Natural killer cell treated with Interleukin-12 subunit alpha and Interleukin-12 subunit beta and Interleukin-15 and Interleukin-18, amount 100 ng/mL, for 72 hours (primary cell): ENCODE measurements around the gene RBMY1D. TPM values are rescaled to one million over a fixed set of nuclear protein-coding genes. Genes with fewer than 3 reads are reported as not detected.
"Not testable (repeated sequence)": the region's sequence is repeated elsewhere in the genome, so short reads cannot be mapped to it uniquely, and the experiment has no call there.

ENCODE experiments used
- ATAC-seq, 2 donors: fragments of 150-1000 bp; cut with Tn5 transposase in 1 of 2; sonication (Bioruptor Pico), chemical (Tn5 transposase) in 1 of 2; 2 replicates each; pipeline ENCODE4 v1.10.0; 2021
- DNase-seq: peaks from one replicate; pipeline ENCODE4 v3.0.0; 2022; ENCODE audit warnings: low spot score
- H3K27ac Mint-ChIP-seq, 2 donors: 1 replicate in 1 of 2; 2 replicates in 1 of 2; pipeline ENCODE4 v1.8.0; 2022; ENCODE audit warnings: mixed read lengths in 2 of 2, mild to moderate bottlenecking in 1 of 2, moderate library complexity in 1 of 2
- H3K27me3 Mint-ChIP-seq, 2 donors: 1 replicate in 1 of 2; 2 replicates in 1 of 2; pipeline ENCODE4 v1.8.0; 2022; ENCODE audit warnings: mixed read lengths in 2 of 2
- H3K36me3 Mint-ChIP-seq: one replicate; pipeline ENCODE4 v1.8.0; 2022; ENCODE audit warnings: mixed read lengths
- H3K4me1 Mint-ChIP-seq, 2 donors: 1 replicate in 1 of 2; 2 replicates in 1 of 2; pipeline ENCODE4 v1.8.0; 2022; ENCODE audit warnings: low read depth in 2 of 2, mixed read lengths in 2 of 2, mild to moderate bottlenecking in 1 of 2
- H3K4me3 Mint-ChIP-seq: one replicate; pipeline ENCODE4 v1.8.0; 2022; ENCODE audit warnings: mixed read lengths
- H3K9me3 Mint-ChIP-seq: 2 replicates; pipeline ENCODE4 v1.8.0; 2022; ENCODE audit warnings: mixed read lengths
- total RNA-seq, 2 donors: library from RNA; stranded (reverse); gene quantifications; one replicate each; pipeline ENCODE4 v1.2.3, GENCODE V29; 2022

Gene RBMY1D
- total RNA-seq, result not detected

DNA sequence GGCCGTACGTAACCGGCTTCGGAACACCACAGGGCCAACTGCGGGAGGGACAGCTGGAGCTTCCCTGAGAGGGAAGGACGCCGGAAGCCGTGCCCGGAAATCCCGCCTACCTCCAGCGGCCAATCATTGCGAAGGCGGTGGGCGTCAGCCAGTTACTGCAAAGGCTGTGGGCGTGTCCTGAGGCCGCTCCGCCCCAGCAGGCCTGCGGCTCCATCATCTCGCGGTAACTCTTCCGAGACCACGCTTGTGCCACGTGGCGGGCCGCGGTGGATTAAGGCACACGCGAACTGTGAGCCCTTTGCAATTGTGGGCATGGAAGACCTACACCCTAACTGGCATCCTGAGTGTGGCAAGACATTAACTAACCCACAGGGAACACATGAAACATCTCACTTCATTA is at the start of gene RBMY1D:
Gene RBMY1D, minus strand, starts transcription at position 101 of the 400 bp plus-strand sequence. CDS start 2,013 bp downstream, outside the sequence.
- H3K9me3 Mint-ChIP-seq, DNase-seq, H3K27me3 Mint-ChIP-seq, ATAC-seq, H3K4me1 Mint-ChIP-seq, H3K4me3 Mint-ChIP-seq, H3K27ac Mint-ChIP-seq, H3K36me3 Mint-ChIP-seq: not testable (repeated sequence)

DNA sequence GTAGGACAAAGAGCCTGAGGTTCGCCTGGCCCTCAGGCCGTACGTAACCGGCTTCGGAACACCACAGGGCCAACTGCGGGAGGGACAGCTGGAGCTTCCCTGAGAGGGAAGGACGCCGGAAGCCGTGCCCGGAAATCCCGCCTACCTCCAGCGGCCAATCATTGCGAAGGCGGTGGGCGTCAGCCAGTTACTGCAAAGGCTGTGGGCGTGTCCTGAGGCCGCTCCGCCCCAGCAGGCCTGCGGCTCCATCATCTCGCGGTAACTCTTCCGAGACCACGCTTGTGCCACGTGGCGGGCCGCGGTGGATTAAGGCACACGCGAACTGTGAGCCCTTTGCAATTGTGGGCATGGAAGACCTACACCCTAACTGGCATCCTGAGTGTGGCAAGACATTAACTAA is 23.6 kb upstream of the RBMY1D start, which contains the start of gene RBMY1E:
Gene RBMY1E, minus strand, starts transcription at position 101 of the 400 bp plus-strand sequence. CDS start 1,978 bp downstream, outside the sequence.
- ATAC-seq, H3K27ac Mint-ChIP-seq, H3K36me3 Mint-ChIP-seq, DNase-seq, H3K9me3 Mint-ChIP-seq, H3K27me3 Mint-ChIP-seq, H3K4me3 Mint-ChIP-seq, H3K4me1 Mint-ChIP-seq: not testable (repeated sequence)

DNA sequence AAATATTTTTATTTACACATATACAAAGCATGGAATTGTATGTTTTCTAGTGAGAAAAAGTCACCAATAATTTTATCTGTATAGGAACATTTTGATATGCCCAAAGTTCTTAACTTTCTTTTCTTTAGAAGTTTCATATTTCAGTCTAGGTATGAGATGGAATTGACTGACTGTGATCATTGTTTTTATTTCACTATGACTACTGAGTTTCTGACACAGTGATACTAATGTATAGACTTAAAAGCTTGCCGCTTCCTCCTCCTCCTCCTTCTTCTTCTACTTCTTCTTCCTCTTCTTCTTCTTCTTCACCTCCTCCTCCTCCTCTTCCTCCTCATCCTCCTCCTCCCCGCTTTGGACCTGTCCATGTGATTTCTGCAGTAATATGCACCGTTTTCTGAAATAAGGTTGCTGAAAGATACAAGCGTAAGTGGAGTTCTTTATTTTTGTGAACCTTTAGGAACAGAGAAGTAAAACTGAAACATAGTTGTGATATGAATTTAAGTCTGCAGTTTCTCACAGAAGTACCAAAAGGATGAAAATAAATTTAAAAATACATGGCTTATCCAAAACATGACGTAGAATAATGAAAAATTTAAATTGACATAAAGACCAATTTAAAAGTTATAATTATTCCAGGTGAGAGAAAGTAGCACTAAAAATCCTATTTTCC is 24.8 kb downstream of the RBMY1D start:
- ATAC-seq, H3K36me3 Mint-ChIP-seq, H3K4me1 Mint-ChIP-seq, DNase-seq, H3K27me3 Mint-ChIP-seq, H3K9me3 Mint-ChIP-seq, H3K4me3 Mint-ChIP-seq, H3K27ac Mint-ChIP-seq: not testable (repeated sequence)

DNA sequence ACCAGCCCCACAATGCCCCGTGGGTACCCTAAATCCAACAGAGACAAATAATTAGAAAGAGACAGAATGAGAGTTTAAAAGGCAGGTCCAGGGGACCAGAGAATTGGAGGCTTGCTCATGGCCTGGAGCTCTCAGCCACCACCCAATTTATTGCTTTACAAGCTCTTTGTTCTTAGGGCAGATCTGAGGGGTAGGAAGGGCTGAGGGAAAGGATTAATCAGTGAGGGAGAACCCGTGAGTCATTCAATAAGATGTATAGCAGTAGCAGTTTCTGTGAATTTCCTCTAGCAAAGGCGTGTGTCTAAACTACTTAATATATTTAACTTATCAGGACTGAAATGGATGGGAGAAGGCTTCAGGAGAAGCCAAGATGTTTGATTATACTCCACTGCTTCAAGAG is 48.8 kb downstream of the RBMY1D start:
- Mint-ChIP-seq H3K4me1 (no peaks in the 10 kb centered on the region), H3K36me3 (no peaks in the 10 kb centered on the region), H3K4me3 (no peak overlapping the region), H3K27ac (no peak overlapping the region), H3K9me3 (no peaks in the 10 kb centered on the region), H3K27me3 (no peaks in the 10 kb centered on the region)
- DNase-seq (no peak), ATAC-seq (no peak)

DNA sequence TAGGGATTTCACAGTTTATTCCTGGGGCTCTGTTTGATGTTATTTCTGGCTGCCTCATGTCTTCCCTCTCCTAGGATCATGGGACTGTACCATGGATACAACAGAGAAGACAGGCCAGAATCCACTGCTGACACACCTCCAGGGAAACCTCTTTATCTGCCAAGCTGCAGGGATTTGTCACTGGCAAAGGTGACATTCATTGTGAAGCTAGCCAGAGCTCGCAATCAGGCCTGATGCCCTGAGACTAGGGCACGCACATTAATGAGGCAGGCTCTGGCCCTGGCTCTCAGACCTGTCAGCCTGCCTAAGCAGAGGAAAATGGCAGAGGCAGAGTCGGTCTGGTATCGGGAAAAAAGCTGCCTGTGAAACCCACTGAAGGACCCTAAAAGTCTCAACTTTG is 52.2 kb downstream of the RBMY1D start:
- H3K9me3 Mint-ChIP-seq, result no peaks in the 10 kb centered on the region
- H3K27me3 Mint-ChIP-seq, result no peaks in the 10 kb centered on the region
- H3K27ac Mint-ChIP-seq, result no peak overlapping the region

DNA sequence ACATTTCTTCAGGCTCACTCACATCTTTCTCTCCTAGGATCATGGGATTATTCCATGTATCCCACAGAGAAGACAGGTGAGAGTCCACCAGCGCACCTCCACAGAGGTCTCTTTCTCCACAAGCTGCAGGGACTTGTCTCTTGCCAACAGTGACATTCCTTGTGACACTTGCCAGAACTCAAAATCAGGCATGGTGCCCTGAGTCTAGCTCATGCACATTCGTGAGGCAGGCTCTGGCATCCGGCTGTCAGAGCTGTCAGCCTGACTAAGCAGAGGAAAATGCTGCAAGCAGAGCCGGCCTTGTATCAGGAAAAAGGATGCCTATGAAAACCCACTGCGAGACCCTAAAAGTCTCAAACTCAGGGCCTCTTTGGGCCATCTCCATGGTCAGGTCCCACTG is 54.8 kb downstream of the RBMY1D start:
- Mint-ChIP-seq H3K27me3 (no peaks in the 10 kb centered on the region), H3K36me3 (no peaks in the 10 kb centered on the region), H3K27ac (no peak overlapping the region), H3K4me1 (no peaks in the 10 kb centered on the region), H3K4me3 (no peak overlapping the region), H3K9me3 (no peaks in the 10 kb centered on the region)
- ATAC-seq, result no peak
- no peak for DNase-seq

More for the DNA sequence above, 52.2 kb downstream of the RBMY1D start:
- H3K36me3 Mint-ChIP-seq, result no peaks in the 10 kb centered on the region
- H3K4me3 Mint-ChIP-seq, result no peak overlapping the region
- DNase-seq (no peak), ATAC-seq (no peak)
- no peaks in the 10 kb centered on the region for H3K4me1 Mint-ChIP-seq

DNA sequence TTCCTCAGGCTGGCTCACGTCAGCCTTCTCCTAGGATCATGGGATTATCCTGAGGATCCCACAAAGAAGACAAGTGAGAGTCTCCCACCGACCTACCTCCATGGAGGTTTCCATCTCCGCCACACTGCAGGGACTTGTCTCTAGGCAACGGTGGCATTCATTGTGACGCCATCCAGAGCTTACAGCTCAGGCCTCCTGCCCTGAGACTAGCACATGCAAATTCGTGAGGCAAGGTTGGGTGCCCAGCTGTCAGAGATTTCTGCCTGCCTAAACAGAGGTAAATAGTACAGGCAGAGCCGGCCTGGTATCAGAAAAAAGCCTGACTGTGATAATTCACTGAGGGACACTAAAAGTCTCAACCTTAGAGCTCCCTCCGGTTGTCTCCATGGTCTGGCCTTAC is 58.0 kb downstream of the RBMY1D start:
- Mint-ChIP-seq H3K27ac (no peak overlapping the region), H3K9me3 (no peaks in the 10 kb centered on the region), H3K4me3 (no peak overlapping the region), H3K27me3 (no peaks in the 10 kb centered on the region), H3K36me3 (no peaks in the 10 kb centered on the region), H3K4me1 (no peaks in the 10 kb centered on the region)
- DNase-seq, result no peak
- no peak for ATAC-seq

DNA sequence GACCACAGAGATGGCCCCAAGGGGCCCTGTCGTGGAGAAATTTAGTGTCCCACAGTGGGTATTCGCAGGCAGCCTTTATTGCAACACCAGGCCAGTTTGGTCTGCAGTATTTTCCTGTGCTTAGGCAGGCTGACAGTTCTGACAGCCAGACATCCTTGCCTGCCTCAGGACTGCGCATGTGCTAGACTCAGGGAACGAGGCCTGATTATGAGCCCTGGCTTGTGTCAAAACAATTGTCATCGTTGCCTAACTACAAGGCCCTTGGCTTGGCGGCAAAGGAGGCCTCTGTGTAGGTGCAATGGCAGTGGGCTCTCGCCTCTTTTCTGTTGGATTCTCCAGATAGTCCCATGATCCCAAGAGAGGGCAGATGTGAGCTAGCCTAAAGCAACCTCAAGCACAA is 59.3 kb downstream of the RBMY1D start:
- no peaks in the 10 kb centered on the region for H3K36me3 Mint-ChIP-seq
- ATAC-seq, result no peak
- H3K4me1 Mint-ChIP-seq, result no peaks in the 10 kb centered on the region
- H3K27ac Mint-ChIP-seq, result no peak overlapping the region
- DNase-seq, result no peak
- H3K9me3 Mint-ChIP-seq, result no peaks in the 10 kb centered on the region
- H3K27me3 Mint-ChIP-seq, result no peaks in the 10 kb centered on the region
- no peak overlapping the region for H3K4me3 Mint-ChIP-seq

Other genes with a start within 250 kb of the RBMY1D start
- not detected for gene RBMY1E, start 23.5 kb upstream of the RBMY1D start, total RNA-seq